RWPE2 (cell line): Measurements from ENCODE around the gene C1orf35.

Experiments used
- ATAC-seq: fragments of 200-7000 bp; cut with Tn5 transposase; 3 replicates; pipeline ENCODE4 v1.9.1; 2021; ENCODE audit warnings: low read depth
- DNase-seq: peaks from one replicate; pipeline ENCODE4 v3.0.0-alpha.2; 2020; ENCODE audit warnings: low spot score
- H3K27ac ChIP-seq: fragments of 450-650 bp; 2 replicates; pipeline ENCODE4 v1.5.1; 2017; ENCODE audit warnings: mild to moderate bottlenecking; ENCODE audit not compliant: poor library complexity, severe bottlenecking
- H3K27me3 ChIP-seq: fragments of 250-450 bp; sonication (Bioruptor Pico); 2 replicates; pipeline ENCODE4 v1.5.1; 2021; ENCODE audit warnings: mild to moderate bottlenecking, moderate library complexity; ENCODE audit not compliant: insufficient read depth, poor library complexity, severe bottlenecking
- H3K36me3 ChIP-seq: fragments of 250-450 bp; sonication (Bioruptor Pico); 2 replicates; pipeline ENCODE4 v1.5.1; 2020; ENCODE audit warnings: low read depth, mild to moderate bottlenecking, moderate library complexity
- H3K4me1 ChIP-seq: fragments of 250-450 bp; sonication (Bioruptor Pico); 2 replicates; pipeline ENCODE4 v1.5.1; 2021; ENCODE audit warnings: mild to moderate bottlenecking, moderate library complexity; ENCODE audit not compliant: insufficient read depth, poor library complexity, severe bottlenecking
- H3K4me3 ChIP-seq: fragments of 250-450 bp; sonication (Bioruptor Pico); 2 replicates; pipeline ENCODE4 v1.5.1; 2021; ENCODE audit warnings: mild to moderate bottlenecking, moderate library complexity; ENCODE audit not compliant: severe bottlenecking
- H3K9me3 ChIP-seq: fragments of 250-450 bp; sonication (Bioruptor Pico); 2 replicates; pipeline ENCODE4 v1.5.1; 2021; ENCODE audit warnings: mild to moderate bottlenecking, moderate library complexity; ENCODE audit not compliant: severe bottlenecking
- TF ChIP-seq, protein P1 (sequence below): fragments of 450-650 bp; IDR thresholded peaks from one replicate; pipeline ENCODE4 v1.5.1; 2017; ENCODE audit warnings: mild to moderate bottlenecking, moderate library complexity; ENCODE audit not compliant: poor library complexity, severe bottlenecking

The C1orf35 gene

DNA sequence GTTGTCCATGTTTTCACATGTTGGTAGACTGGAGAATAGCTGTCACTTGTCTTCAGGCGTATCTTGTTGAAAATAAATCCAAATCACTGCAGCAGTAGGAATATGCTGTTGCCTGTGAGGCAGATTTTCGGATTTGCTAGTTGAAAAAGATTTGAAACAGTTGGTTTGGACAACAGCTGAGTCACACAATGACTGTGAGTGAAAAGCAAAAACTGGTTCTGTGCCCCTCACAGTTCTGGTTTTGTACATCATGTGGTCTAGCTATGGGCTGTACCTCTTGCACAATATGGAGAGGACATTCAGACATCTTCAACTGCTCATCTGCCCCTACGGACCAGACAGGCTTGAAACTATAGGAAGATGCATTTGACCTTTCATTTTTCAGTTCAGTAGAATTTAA, 18.8 kb downstream of the C1orf35 start:
- peaks cover 29% of the 10 kb centered on the region for H3K36me3 ChIP-seq
- H3K4me1 ChIP-seq: peaks cover 44% of the 10 kb centered on the region
- peak overlapping the region; percentile 88 for H3K4me3 ChIP-seq
- no peaks in the 10 kb centered on the region for H3K9me3 ChIP-seq
- peak overlapping the region; percentile 73 for H3K27ac ChIP-seq
- TF ChIP-seq, protein P1, sequence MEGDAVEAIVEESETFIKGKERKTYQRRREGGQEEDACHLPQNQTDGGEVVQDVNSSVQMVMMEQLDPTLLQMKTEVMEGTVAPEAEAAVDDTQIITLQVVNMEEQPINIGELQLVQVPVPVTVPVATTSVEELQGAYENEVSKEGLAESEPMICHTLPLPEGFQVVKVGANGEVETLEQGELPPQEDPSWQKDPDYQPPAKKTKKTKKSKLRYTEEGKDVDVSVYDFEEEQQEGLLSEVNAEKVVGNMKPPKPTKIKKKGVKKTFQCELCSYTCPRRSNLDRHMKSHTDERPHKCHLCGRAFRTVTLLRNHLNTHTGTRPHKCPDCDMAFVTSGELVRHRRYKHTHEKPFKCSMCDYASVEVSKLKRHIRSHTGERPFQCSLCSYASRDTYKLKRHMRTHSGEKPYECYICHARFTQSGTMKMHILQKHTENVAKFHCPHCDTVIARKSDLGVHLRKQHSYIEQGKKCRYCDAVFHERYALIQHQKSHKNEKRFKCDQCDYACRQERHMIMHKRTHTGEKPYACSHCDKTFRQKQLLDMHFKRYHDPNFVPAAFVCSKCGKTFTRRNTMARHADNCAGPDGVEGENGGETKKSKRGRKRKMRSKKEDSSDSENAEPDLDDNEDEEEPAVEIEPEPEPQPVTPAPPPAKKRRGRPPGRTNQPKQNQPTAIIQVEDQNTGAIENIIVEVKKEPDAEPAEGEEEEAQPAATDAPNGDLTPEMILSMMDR: no peak
- DNase-seq (no peak), ATAC-seq (no peak)
- H3K27me3 ChIP-seq: no peaks in the 10 kb centered on the region

GRCh38 chr1:228083871-228084278, 19.2 kb downstream of the C1orf35 start:
- Histone ChIP-seq H3K4me1 (peaks cover 44% of the 10 kb centered on the region), H3K4me3 (peak overlapping the region; percentile 88), H3K9me3 (no peaks in the 10 kb centered on the region), H3K27ac (peak overlapping the region; percentile 73), H3K27me3 (no peaks in the 10 kb centered on the region), H3K36me3 (peaks cover 25% of the 10 kb centered on the region)
- TF ChIP-seq, protein P1: no peak
- DNase-seq (no peak), ATAC-seq (no peak)

- no peaks in the 10 kb centered on the region for H3K9me3 ChIP-seq
- H3K27me3 ChIP-seq: no peaks in the 10 kb centered on the region
- peaks cover 19% of the 10 kb centered on the region for H3K36me3 ChIP-seq
- TF ChIP-seq, protein P1: no peak
- H3K4me3 ChIP-seq: peak overlapping the region; percentile 88
- ATAC-seq: no peak
- H3K4me1 ChIP-seq: peaks cover 38% of the 10 kb centered on the region
- DNase-seq: no peak
- H3K27ac ChIP-seq: peak overlapping the region; percentile 73
Measured at GRCh38 chr1:228082918-228083870, 19.9 kb downstream of the C1orf35 start.

- peaks cover 17% of the 10 kb centered on the region for H3K36me3 ChIP-seq
- H3K9me3 ChIP-seq: no peaks in the 10 kb centered on the region
- DNase-seq (no peak), ATAC-seq (peak; percentile 67)
- TF ChIP-seq, protein P1: no peak
- H3K27me3 ChIP-seq: no peaks in the 10 kb centered on the region
- H3K4me1 ChIP-seq: peaks cover 30% of the 10 kb centered on the region
- peak within 1 kb of the TSS; percentile 73 for H3K27ac ChIP-seq
- H3K4me3 ChIP-seq: peak within 1 kb of the TSS; percentile 88
Measured at GRCh38 chr1:228082214-228082917, 20.8 kb downstream of the C1orf35 start, which contains the start of gene ARF1. TSS of gene ARF1 (plus strand) at chr1:228082708. CDS start at chr1:228097115, 14,407 bp downstream.
